HAP-1 (cell line): ENCODE results near the gene USP2.

Experiments
- DNase-seq, 2 experiments: peaks; one replicate each; pipeline ENCODE4 v3.0.0-alpha.2; 2016 to 2020; ENCODE audit warnings: low spot score in 2 of 2
- H3K27me3 ChIP-seq: fragments of 250-450 bp; sonication (Bioruptor Pico); 2 replicates; pipeline ENCODE4 v1.5.1; 2020; ENCODE audit warnings: low read depth, mild to moderate bottlenecking, moderate library complexity
- H3K36me3 ChIP-seq: fragments of 250-450 bp; sonication (Bioruptor Pico); replicated peaks from 2 replicates; pipeline ENCODE4 v1.5.1; 2020; ENCODE audit warnings: mild to moderate bottlenecking
- H3K4me1 ChIP-seq: fragments of 250-450 bp; sonication (Bioruptor Pico); 2 replicates; pipeline ENCODE4 v1.5.1; 2020; ENCODE audit warnings: mild to moderate bottlenecking
- H3K4me3 ChIP-seq: fragments of 250-450 bp; sonication (Bioruptor Pico); 2 replicates; pipeline ENCODE4 v1.5.1; 2020; ENCODE audit warnings: mild to moderate bottlenecking, moderate library complexity
- H3K9me3 ChIP-seq: fragments of 250-450 bp; sonication (Bioruptor Pico); 2 replicates; pipeline ENCODE4 v1.5.1; 2020; ENCODE audit warnings: mild to moderate bottlenecking, moderate library complexity
- in situ Hi-C: fragments of 300-500 bp; cut with MboI; formaldehyde crosslinking; loops from 3 replicates; pipeline ENCODE4 v1.14.3; 2020; ENCODE audit warnings: low sequenced_read_pairs, inconsistent platforms, mixed read lengths

The USP2 gene

GRCh38 chr11:119306373-119306890 is 75.1 kb downstream of the USP2 start:
- H3K27me3 ChIP-seq = no peaks in the 10 kb centered on the region
- H3K36me3 ChIP-seq = peaks cover 41% of the 10 kb centered on the region
- no peaks in the 10 kb centered on the region for H3K4me1 ChIP-seq
- H3K9me3 ChIP-seq = no peaks in the 10 kb centered on the region; the same call in 1 of the 2 replicates
- in situ Hi-C loops = no loop called here
- no peak for DNase-seq
- H3K4me3 ChIP-seq = no peak overlapping the region

GRCh38 chr11:119305556-119306372 is 75.7 kb downstream of the USP2 start:
- no peak for DNase-seq
- in situ Hi-C loops = no loop called here
- H3K4me3 ChIP-seq = no peak overlapping the region
- H3K9me3 ChIP-seq = no peaks in the 10 kb centered on the region; the same call in 1 of the 2 replicates
- no peaks in the 10 kb centered on the region for H3K4me1 ChIP-seq
- peaks cover 40% of the 10 kb centered on the region for H3K36me3 ChIP-seq
- no peaks in the 10 kb centered on the region for H3K27me3 ChIP-seq
